Stromal cell of bone marrow (primary cell): ENCODE measurements around the gene PLRG1.

ENCODE experiments used
- DNase-seq: peaks from one replicate; pipeline ENCODE4 v3.0.0-alpha.2; 2012; ENCODE audit warnings: low read depth

The PLRG1 gene

GRCh38 chr4:154517591-154517990 lies 32.6 kb downstream of the PLRG1 start:
- DNase-seq, result no peak

GRCh38 chr4:154516318-154517029 lies 33.7 kb downstream of the PLRG1 start:
- DNase-seq, result no peak

GRCh38 chr4:154511981-154512380 lies 38.2 kb downstream of the PLRG1 start:
- no peak for DNase-seq

- no peak for DNase-seq
Measured at GRCh38 chr4:154511548-154511947, 38.7 kb downstream of the PLRG1 start.

DNA sequence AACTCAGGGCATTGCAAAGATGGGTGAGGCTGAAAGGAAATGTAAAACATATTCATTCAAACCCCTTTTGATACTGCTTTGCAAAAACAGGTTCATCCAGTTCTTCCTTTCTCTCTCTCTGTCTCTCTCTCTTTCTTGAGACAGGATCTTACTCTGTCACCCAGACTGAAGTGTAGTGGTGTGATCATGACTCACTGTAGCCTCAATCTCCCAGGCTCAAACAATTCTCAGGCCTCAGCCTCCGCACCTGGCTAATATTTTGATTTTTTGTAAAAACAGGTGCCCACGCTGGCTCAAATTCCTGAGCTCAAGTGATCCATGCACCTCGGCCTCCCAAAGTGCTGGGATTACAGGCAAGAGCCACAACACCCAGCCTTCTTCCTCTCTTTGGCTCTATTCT lies 43.0 kb downstream of the PLRG1 start:
- DNase-seq, result no peak

DNA sequence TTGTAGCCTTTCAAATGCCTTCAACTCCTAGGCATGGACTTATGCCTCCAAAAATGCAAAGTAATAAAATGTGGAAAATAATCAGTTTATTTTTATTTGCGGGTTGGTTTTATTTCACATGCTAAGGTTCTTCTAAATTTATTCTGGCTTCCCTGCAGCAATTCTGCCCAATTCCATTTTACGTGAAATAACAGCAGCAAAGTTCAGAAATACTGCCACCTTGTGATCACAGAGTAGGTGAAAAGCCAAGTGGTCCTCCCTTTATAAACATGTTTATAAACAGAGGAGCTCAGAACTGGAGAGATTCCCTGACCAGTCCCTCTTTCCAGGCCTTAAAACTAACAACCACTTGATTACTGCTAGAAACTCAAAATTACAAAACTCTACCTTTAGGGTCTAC lies 43.9 kb downstream of the PLRG1 start:
- peak; percentile 15 for DNase-seq

GRCh38 chr4:154503598-154503997 lies 46.6 kb downstream of the PLRG1 start:
- DNase-seq, result peak; percentile 2

DNA sequence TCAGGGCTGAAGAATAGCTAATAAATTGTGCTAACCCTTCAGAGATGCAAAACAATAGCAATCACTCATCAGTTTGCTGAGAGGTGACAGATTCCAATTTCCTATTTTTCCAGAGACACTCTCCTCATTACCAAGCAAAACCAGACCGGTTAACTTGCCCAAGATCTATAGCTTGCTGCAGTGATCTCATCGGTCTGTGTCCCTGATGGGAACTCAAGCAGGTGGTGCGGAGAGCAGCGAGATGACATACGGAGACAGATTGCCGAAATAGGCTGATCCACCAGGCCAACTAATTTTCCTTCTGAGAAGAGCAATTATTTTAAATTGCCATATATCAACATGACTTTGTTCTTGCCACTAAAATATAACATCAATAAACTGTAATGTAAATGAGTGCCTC lies 48.1 kb downstream of the PLRG1 start:
- DNase-seq, result no peak

- DNase-seq, result no peak
Measured at GRCh38 chr4:154497889-154498288, 52.3 kb downstream of the PLRG1 start.

DNA sequence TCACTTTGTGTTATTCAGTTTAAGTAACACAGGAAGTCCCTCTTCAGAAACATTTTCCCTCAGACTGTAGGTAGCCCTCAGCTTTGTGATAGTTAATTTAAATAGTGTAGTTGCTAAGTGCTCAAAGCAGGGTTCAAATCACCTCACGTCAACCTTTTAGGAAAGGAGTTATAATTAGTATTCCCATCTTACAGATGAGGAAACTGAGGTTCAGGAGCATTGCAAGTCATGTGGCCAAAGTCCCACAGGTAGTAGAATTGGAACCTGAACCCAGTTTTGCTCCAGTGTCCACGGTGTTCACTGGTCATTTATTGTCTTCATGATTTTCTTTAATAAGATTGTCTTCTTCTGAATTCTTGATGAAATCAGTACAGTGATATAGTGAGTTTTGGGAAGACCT lies 54.3 kb downstream of the PLRG1 start:
- DNase-seq, result no peak

DNA sequence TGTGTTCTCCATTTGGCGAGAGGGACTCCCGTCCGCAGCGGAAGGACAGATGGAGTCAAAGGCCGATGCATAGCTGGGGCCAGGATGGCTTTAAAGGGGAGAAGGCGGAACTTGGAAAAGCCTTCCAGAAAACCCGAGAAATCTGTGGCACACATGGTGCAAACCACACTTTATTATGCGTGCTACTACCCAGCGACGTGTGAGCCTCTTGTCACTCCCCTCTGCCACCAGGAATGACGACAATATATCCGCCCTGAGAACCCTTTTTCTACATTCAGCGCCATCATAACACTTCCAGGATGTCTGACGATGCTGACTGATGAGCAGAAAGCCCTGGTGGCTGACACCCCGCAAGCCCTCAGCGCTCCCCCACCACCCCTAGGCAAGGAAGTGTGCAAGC lies 57.9 kb downstream of the PLRG1 start:
- DNase-seq, result no peak

GRCh38 chr4:154491341-154492271 lies 58.6 kb downstream of the PLRG1 start, which contains the start of gene DCHS2:
DCHS2 (minus strand) TSS chr4:154491799; CDS start chr4:154491355, 444 bp downstream.
- no peak for DNase-seq

GRCh38 chr4:154490583-154491340 lies 59.4 kb downstream of the PLRG1 start:
- no peak for DNase-seq

DNA sequence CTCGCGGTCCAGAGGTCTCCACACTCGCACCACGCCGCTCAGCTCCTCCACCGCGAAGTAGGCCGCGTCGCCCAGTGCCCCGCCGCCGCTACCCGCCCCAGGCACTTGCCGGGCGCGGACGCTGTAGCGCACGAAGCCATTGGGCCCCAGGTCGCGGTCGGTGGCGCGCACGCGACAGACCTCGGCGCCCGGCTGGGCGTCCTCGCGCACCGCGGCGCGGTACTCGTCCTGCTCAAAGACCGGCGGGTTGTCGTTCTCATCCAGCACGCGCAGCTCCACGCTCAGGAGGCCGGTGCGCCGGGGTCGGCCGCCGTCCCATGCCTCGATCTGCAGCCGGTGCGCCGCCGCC lies 60.0 kb downstream of the PLRG1 start:
- no peak for DNase-seq

DNA sequence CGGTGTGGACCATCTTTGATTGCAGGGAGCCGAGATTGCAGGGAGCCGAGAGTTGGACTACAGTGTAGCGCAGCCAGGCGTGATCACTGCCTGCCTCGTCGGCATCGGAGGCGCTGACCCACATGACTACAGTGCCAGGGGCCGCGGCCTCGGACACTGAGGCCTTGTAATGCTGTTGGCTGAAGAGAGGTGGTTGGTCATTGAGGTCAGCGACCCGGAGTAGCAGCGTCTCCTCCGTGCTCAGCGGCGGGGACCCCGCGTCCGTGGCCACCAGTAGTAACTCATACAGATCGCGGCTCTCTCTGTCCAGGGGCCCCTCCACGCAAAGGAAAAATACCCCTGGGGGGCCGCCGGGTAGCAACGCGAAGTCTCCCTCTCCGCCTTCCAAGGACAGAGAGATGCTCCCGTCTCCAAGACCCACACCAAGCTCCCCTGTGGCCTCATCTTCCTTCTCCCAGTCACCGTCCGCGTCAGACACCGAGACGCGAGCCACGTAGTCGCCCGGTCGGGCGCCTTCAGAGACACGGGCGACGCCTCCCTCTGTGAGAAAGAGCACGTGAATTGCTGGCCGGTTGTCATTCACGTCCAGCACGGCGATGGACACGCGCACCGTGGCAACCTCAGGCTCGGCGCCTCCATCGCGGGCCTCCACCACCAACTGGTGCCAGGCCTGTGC lies 60.5 kb downstream of the PLRG1 start:
- no peak for DNase-seq

DNA sequence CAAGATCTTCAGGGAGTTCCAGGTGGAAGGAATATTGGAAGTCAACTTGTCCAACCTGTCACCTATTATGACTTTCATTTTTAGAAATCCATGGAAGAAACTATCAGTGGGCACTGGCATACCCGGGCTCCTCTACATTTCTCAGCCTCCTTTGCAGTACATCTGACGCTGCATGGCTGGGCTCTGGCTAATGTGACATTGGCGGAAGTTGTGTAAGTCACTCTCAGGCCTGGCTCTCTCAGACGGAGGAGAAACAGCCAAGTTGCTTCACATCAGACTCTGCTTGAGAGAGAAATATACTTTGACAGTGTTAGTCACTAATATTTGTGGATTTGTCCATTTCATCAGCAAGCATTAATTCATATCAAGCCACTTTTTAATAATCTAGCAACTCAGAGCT lies 63.1 kb downstream of the PLRG1 start:
- no peak for DNase-seq

DNA sequence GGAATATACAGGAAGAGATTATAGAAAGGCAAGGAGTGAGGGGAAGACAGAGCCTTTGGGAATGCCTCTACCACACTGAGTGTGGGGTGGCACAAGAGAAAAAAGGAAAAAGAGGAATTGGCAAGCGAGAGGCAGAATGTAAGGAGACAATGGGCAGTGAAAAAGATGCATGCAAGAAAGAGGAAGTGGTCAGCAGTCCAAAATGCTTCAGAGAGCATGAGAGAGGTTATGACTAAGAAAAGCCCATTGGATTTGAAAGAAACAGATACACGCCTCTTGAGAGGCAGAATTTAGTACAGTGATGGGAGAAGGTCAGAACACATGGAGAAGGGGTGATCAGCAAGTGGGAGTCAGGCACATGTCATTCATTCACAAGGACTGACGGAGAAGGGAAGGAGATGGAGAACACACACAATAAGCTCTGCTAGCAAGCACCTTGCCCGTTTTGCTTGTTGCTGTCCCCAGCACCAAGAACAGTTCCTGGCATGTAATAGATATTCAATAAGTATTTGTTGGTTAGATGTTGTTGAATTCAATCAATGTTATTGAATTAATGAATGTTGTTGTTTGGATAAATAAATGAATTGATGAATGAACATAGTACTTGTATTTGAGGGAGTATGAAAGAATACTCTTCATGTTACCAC lies 65.0 kb downstream of the PLRG1 start:
- no peak for DNase-seq
